Measurements from ENCODE around the gene MSI2. TPM values are rescaled to one million over a fixed set of nuclear protein-coding genes. Genes with fewer than 3 reads are reported as not detected.

The MSI2 gene
- total and polyA plus RNA-seq, 5 donors = 43.9 to 113 (median 107) TPM

- intact Hi-C loops (cut with DNase I) = loop anchor here in 1 of 4 donors (10.0 kb wide), 1 partner anchor 577 kb away; no protein-coding TSS in a partner anchor
- H3K4me1 ChIP-seq (ENCODE audit: control insufficient read depth, insufficient read depth, low read length) = peaks cover 2% of the 10 kb centered on the region
- peak in 2 of 3 donors; percentile 51 to 64 for DNase-seq
- peak in 1 of 2 donors; percentile 7 for ATAC-seq
- H3K27me3 ChIP-seq (ENCODE audit: control insufficient read depth, insufficient read depth) = no peaks in the 10 kb centered on the region
- peak overlapping the region; percentile 99 for H3K4me3 ChIP-seq (ENCODE audit: low read length)
- peak overlapping the region; percentile 49 for H3K27ac ChIP-seq (ENCODE audit: low read length)
- 6% methylated on average over 20 of the region's 20 CpGs for WGBS
- no peaks in the 10 kb centered on the region for H3K9me3 ChIP-seq (ENCODE audit: control insufficient read depth, low read length)
These were observed 1.9 kb downstream of the MSI2 start for GRCh38 chr17:57257895-57258851.

GRCh38 chr17:57259306-57259705, 3.0 kb downstream of the MSI2 start:
- Histone ChIP-seq H3K4me1 (ENCODE audit: control insufficient read depth, insufficient read depth, low read length) (peaks cover 2% of the 10 kb centered on the region), H3K4me3 (ENCODE audit: low read length) (no peak overlapping the region), H3K9me3 (ENCODE audit: control insufficient read depth, low read length) (no peaks in the 10 kb centered on the region), H3K27me3 (ENCODE audit: control insufficient read depth, insufficient read depth) (no peaks in the 10 kb centered on the region), H3K27ac (ENCODE audit: low read length) (no peak overlapping the region)
- 89% methylated on average over 3 of the region's 3 CpGs for WGBS
- ATAC-seq = no peak
- no peak for DNase-seq
- intact Hi-C loops (cut with DNase I) = loop anchor here in 1 of 4 donors (10.0 kb wide), 1 partner anchor 575 kb away; no protein-coding TSS in a partner anchor

- intact Hi-C loops (cut with DNase I) = loop anchor here in 2 of 4 donors (10.0 kb wide), 3 partner anchors 95 to 575 kb away; no protein-coding TSS in a partner anchor
- no peak overlapping the region for H3K4me3 ChIP-seq (ENCODE audit: low read length)
- whole genome bisulfite sequencing = 61% methylated on average over 4 of the region's 4 CpGs
- no peaks in the 10 kb centered on the region for H3K27me3 ChIP-seq (ENCODE audit: control insufficient read depth, insufficient read depth)
- H3K4me1 ChIP-seq (ENCODE audit: control insufficient read depth, insufficient read depth, low read length) = peaks cover 2% of the 10 kb centered on the region
- ATAC-seq (no peak), DNase-seq (no peak)
- H3K9me3 ChIP-seq (ENCODE audit: control insufficient read depth, low read length) = no peaks in the 10 kb centered on the region
- no peak overlapping the region for H3K27ac ChIP-seq (ENCODE audit: low read length)
These were observed 3.5 kb downstream of the MSI2 start for GRCh38 chr17:57259817-57260216.

- WGBS = 79% methylated on average over 7 of the region's 7 CpGs
- peaks cover 2% of the 10 kb centered on the region for H3K4me1 ChIP-seq (ENCODE audit: control insufficient read depth, insufficient read depth, low read length)
- DNase-seq = no peak
- H3K27me3 ChIP-seq (ENCODE audit: control insufficient read depth, insufficient read depth) = no peaks in the 10 kb centered on the region
- no peak for ATAC-seq
- no peaks in the 10 kb centered on the region for H3K9me3 ChIP-seq (ENCODE audit: control insufficient read depth, low read length)
- H3K27ac ChIP-seq (ENCODE audit: low read length) = no peak overlapping the region
- H3K4me3 ChIP-seq (ENCODE audit: low read length) = no peak overlapping the region
- intact Hi-C loops (cut with DNase I) = loop anchor here in 2 of 4 donors (10.0 kb wide), 2 partner anchors 94 to 194 kb away; no protein-coding TSS in a partner anchor
These were observed 4.2 kb downstream of the MSI2 start for GRCh38 chr17:57260325-57261083.

GRCh38 chr17:57261084-57261461, 4.8 kb downstream of the MSI2 start:
- 52% methylated on average over 4 of the region's 4 CpGs for WGBS
- H3K4me1 ChIP-seq (ENCODE audit: control insufficient read depth, insufficient read depth, low read length) = peaks cover 2% of the 10 kb centered on the region
- ATAC-seq (no peak), DNase-seq (no peak)
- H3K27me3 ChIP-seq (ENCODE audit: control insufficient read depth, insufficient read depth) = no peaks in the 10 kb centered on the region
- no peak overlapping the region for H3K4me3 ChIP-seq (ENCODE audit: low read length)
- H3K27ac ChIP-seq (ENCODE audit: low read length) = no peak overlapping the region
- intact Hi-C loops (cut with DNase I) = loop anchor here in 2 of 4 donors (10.0 kb wide), 2 partner anchors 94 to 194 kb away; no protein-coding TSS in a partner anchor
- H3K9me3 ChIP-seq (ENCODE audit: control insufficient read depth, low read length) = no peaks in the 10 kb centered on the region

GRCh38 chr17:57262557-57262956, 6.2 kb downstream of the MSI2 start:
- DNase-seq (no peak), ATAC-seq (no peak)
- H3K4me1 ChIP-seq (ENCODE audit: control insufficient read depth, insufficient read depth, low read length) = peaks cover 6% of the 10 kb centered on the region
- H3K9me3 ChIP-seq (ENCODE audit: control insufficient read depth, low read length) = no peaks in the 10 kb centered on the region
- intact Hi-C loops (cut with DNase I) = loop anchor here in 2 of 4 donors (10.0 kb wide), 2 partner anchors 92 to 192 kb away; no protein-coding TSS in a partner anchor
- WGBS = 87% methylated on average over 1 of the region's 1 CpG
- H3K27ac ChIP-seq (ENCODE audit: low read length) = no peak overlapping the region
- no peak overlapping the region for H3K4me3 ChIP-seq (ENCODE audit: low read length)
- H3K27me3 ChIP-seq (ENCODE audit: control insufficient read depth, insufficient read depth) = no peaks in the 10 kb centered on the region

GRCh38 chr17:57264250-57264649, 7.9 kb downstream of the MSI2 start:
- no peaks in the 10 kb centered on the region for H3K27me3 ChIP-seq (ENCODE audit: control insufficient read depth, insufficient read depth)
- H3K9me3 ChIP-seq (ENCODE audit: control insufficient read depth, low read length) = no peaks in the 10 kb centered on the region
- intact Hi-C loops (cut with DNase I) = loop anchor here in 2 of 4 donors (10.0 kb wide), 2 partner anchors 91 to 191 kb away; no protein-coding TSS in a partner anchor
- H3K4me3 ChIP-seq (ENCODE audit: low read length) = no peak overlapping the region
- WGBS = 94% methylated on average over 5 of the region's 5 CpGs
- ATAC-seq (no peak), DNase-seq (no peak)
- no peak overlapping the region for H3K27ac ChIP-seq (ENCODE audit: low read length)
- peaks cover 6% of the 10 kb centered on the region for H3K4me1 ChIP-seq (ENCODE audit: control insufficient read depth, insufficient read depth, low read length)

GRCh38 chr17:57264776-57265175, 8.5 kb downstream of the MSI2 start:
- WGBS = 93% methylated on average over 7 of the region's 7 CpGs
- Histone ChIP-seq H3K4me3 (ENCODE audit: low read length) (no peak overlapping the region), H3K4me1 (ENCODE audit: control insufficient read depth, insufficient read depth, low read length) (peaks cover 7% of the 10 kb centered on the region), H3K27me3 (ENCODE audit: control insufficient read depth, insufficient read depth) (no peaks in the 10 kb centered on the region), H3K9me3 (ENCODE audit: control insufficient read depth, low read length) (no peaks in the 10 kb centered on the region), H3K27ac (ENCODE audit: low read length) (no peak overlapping the region)
- no peak for DNase-seq
- intact Hi-C loops (cut with DNase I) = loop anchor here in 2 of 4 donors (10.0 kb wide), 2 partner anchors 90 to 190 kb away; no protein-coding TSS in a partner anchor
- peak; percentile 16 to 32 for ATAC-seq

- no peaks in the 10 kb centered on the region for H3K27me3 ChIP-seq (ENCODE audit: control insufficient read depth, insufficient read depth)
- intact Hi-C loops (cut with DNase I) = loop anchor here in 2 of 4 donors (10.0 kb wide), 2 partner anchors 88 to 188 kb away; no protein-coding TSS in a partner anchor
- H3K4me1 ChIP-seq (ENCODE audit: control insufficient read depth, insufficient read depth, low read length) = peaks cover 7% of the 10 kb centered on the region
- no peak overlapping the region for H3K4me3 ChIP-seq (ENCODE audit: low read length)
- no peak for DNase-seq
- 93% methylated on average over 14 of the region's 14 CpGs for WGBS
- no peak for ATAC-seq
- H3K27ac ChIP-seq (ENCODE audit: low read length) = no peak overlapping the region
- H3K9me3 ChIP-seq (ENCODE audit: control insufficient read depth, low read length) = no peaks in the 10 kb centered on the region
These were observed 10.6 kb downstream of the MSI2 start for GRCh38 chr17:57266902-57267311.

GRCh38 chr17:57268181-57268580, 11.9 kb downstream of the MSI2 start:
- no peak for ATAC-seq
- intact Hi-C loops (cut with DNase I) = loop anchor here in 2 of 4 donors (10.0 kb wide), 2 partner anchors 87 to 187 kb away; no protein-coding TSS in a partner anchor
- 96% methylated on average over 8 of the region's 8 CpGs for WGBS
- Histone ChIP-seq H3K27ac (ENCODE audit: low read length) (no peak overlapping the region), H3K4me1 (ENCODE audit: control insufficient read depth, insufficient read depth, low read length) (peaks cover 7% of the 10 kb centered on the region), H3K9me3 (ENCODE audit: control insufficient read depth, low read length) (no peaks in the 10 kb centered on the region), H3K4me3 (ENCODE audit: low read length) (no peak overlapping the region), H3K27me3 (ENCODE audit: control insufficient read depth, insufficient read depth) (no peaks in the 10 kb centered on the region)
- no peak for DNase-seq
